AG04450 (cell line): ENCODE results near the gene NT5DC4. TPM values are rescaled to one million over a fixed set of nuclear protein-coding genes. Genes with fewer than 3 reads are reported as not detected.
A peak's percentile ranks its signal among the peaks of the same experiment; 100 is the strongest.

ENCODE experiments used
- CTCF ChIA-PET: fragments of 300-600, 350-600 bp; formaldehyde crosslinking; extraction: SDS; loops from one replicate; lab custom pipeline; 2022; ENCODE audit warnings: antibody characterized with exemption, inconsistent platforms; lab: Charles Lee
- POLR2A ChIA-PET: fragments of 350-600 bp; formaldehyde crosslinking; extraction: SDS; loops from one replicate; lab custom pipeline; 2021; ENCODE audit warnings: antibody characterized with exemption, inconsistent platforms; lab: Yijun Ruan, JAX
- DNase-seq: peaks from one replicate; pipeline ENCODE4 v3.0.0-alpha.2; 2011; ENCODE audit warnings: low read depth, low spot score
- H3K27ac ChIP-seq: one replicate; pipeline ENCODE4 v1.5.1; 2012; ENCODE audit warnings: low read depth, low read length, control low read depth
- H3K27me3 ChIP-seq: one replicate; pipeline ENCODE4 v1.6.0; 2012; ENCODE audit warnings: low read length; ENCODE audit not compliant: control insufficient read depth, insufficient read depth
- H3K4me3 ChIP-seq: 2 replicates; pipeline ENCODE4 v1.5.1; 2011; ENCODE audit warnings: mild to moderate bottlenecking, low read depth, low read length, control low read depth
- H3K9me3 ChIP-seq: 2 replicates; pipeline ENCODE4 v1.5.1; 2012; ENCODE audit warnings: low read length; ENCODE audit not compliant: control insufficient read depth, insufficient read depth
- polyA plus RNA-seq: library from polyadenylated mRNA; depleted of rRNA; stranded (reverse); fragments of >200 nt; gene quantifications from 2 replicates; pipeline ENCODE4 v1.2.3, GENCODE V29; 2011
- TF ChIP-seq, protein P1 (sequence below): IDR thresholded peaks from 2 replicates; pipeline ENCODE4 v1.5.1; 2011; ENCODE audit warnings: low read depth, low read length, control low read depth, inconsistent platforms

The NT5DC4 gene
- polyA plus RNA-seq, 1 experiment, result not detected

DNA sequence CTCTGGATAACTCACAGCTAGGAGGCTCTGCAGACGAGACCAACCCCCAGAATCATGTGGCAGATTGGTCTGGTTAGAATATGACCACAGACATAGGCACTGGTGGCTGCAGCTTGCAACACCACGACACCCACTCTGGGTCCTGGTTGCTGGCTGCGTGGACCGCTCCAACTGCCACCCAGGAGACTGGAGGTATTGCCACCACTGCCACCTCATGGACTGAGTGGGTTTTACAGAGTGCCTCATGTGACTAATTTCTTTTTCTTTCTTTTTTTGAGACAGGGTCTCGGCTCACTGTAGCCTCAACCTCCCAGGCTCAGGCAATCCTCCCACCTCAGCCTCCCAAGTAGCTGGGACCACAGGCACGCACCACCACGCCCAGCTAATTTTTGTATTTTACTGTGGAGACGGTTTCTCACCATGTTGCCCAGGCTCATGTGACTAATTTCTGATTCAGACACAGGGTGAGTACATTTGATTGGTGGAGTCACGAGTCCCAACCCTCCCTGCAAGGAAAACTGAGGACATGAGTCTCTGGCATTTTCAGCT is 29.9 kb upstream of the NT5DC4 start:
- Histone ChIP-seq H3K27ac (no peak overlapping the region), H3K27me3 (no peaks in the 10 kb centered on the region), H3K4me3 (no peak overlapping the region), H3K9me3 (no peaks in the 10 kb centered on the region)
- DNase-seq, result no peak
- ChIA-PET POLR2A (no interaction called here), CTCF (interaction anchor here (0.5 to 3.1 kb wide), 8 partner anchors 9 to 250 kb away, joined by 3 to 23 read pairs (median 4); partner anchors contain the start of gene CHCHD5)
- TF ChIP-seq, protein P1, sequence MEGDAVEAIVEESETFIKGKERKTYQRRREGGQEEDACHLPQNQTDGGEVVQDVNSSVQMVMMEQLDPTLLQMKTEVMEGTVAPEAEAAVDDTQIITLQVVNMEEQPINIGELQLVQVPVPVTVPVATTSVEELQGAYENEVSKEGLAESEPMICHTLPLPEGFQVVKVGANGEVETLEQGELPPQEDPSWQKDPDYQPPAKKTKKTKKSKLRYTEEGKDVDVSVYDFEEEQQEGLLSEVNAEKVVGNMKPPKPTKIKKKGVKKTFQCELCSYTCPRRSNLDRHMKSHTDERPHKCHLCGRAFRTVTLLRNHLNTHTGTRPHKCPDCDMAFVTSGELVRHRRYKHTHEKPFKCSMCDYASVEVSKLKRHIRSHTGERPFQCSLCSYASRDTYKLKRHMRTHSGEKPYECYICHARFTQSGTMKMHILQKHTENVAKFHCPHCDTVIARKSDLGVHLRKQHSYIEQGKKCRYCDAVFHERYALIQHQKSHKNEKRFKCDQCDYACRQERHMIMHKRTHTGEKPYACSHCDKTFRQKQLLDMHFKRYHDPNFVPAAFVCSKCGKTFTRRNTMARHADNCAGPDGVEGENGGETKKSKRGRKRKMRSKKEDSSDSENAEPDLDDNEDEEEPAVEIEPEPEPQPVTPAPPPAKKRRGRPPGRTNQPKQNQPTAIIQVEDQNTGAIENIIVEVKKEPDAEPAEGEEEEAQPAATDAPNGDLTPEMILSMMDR, result peak; percentile 50

DNA sequence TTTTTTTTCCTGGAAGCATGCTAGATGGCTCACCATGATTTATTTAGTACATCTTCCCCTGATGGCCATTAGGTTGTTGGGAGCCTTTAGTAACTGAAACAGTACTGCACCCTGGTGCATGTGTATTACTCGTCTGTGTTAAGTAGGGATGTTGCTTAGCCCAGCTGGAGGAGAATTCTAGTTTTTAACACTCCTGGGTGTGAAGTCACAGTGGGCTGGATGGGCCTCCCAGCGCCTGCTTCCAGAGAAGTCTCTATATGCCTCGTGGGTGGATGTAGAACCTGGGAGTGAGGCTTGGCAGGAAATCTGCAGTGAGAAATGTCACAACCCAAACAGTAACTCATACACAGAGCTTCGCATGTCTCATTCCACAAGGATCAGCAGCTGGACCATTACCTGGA is 28.9 kb upstream of the NT5DC4 start:
- Histone ChIP-seq H3K9me3 (no peaks in the 10 kb centered on the region), H3K27ac (peak overlapping the region; percentile 94), H3K4me3 (no peak overlapping the region), H3K27me3 (no peaks in the 10 kb centered on the region)
- DNase-seq, result no peak
- CTCF ChIA-PET, result interaction anchor here (0.9 to 3.1 kb wide), 7 partner anchors 8 to 250 kb away, joined by 3 to 23 read pairs (median 5); no protein-coding TSS in a partner anchor
- TF ChIP-seq, protein P1, result no peak
- POLR2A ChIA-PET, result interaction anchor here (0.9 to 1.0 kb wide), 2 partner anchors 22 to 65 kb away, joined by 3 to 5 read pairs; no protein-coding TSS in a partner anchor

DNA sequence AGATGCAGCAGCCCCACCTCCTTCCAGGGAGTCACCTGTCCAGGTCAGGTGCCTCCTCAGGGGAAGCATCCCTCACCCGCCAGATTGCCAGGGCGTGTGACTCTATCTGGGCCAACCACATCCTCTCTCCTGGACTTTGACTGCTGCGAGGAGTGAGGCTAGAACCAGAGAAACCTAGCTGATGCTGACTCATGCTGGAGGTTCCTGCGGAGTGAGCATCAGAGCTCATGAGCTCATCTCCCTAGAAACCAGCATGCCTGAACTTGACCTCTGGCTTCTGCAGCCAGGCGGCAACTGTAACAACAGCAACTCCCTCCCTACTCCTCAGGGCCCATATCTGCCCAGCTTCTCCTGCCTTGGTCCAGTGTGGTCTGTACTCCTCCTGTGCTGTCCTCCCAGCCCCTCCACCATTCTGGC is 28.3 kb upstream of the NT5DC4 start:
- DNase-seq, result peak; percentile 87
- no peaks in the 10 kb centered on the region for H3K27me3 ChIP-seq
- TF ChIP-seq, protein P1, result no peak
- peak overlapping the region; percentile 94 for H3K27ac ChIP-seq
- CTCF ChIA-PET, result interaction anchor here (0.8 to 3.1 kb wide), 8 partner anchors 9 to 249 kb away, joined by 3 to 23 read pairs (median 5); no protein-coding TSS in a partner anchor
- POLR2A ChIA-PET, result interaction anchor here (0.9 to 1.0 kb wide), 3 partner anchors 21 to 66 kb away, joined by 3 to 5 read pairs (median 4); partner anchors contain the start of gene SLC20A1
- no peaks in the 10 kb centered on the region for H3K9me3 ChIP-seq
- H3K4me3 ChIP-seq, result no peak overlapping the region

DNA sequence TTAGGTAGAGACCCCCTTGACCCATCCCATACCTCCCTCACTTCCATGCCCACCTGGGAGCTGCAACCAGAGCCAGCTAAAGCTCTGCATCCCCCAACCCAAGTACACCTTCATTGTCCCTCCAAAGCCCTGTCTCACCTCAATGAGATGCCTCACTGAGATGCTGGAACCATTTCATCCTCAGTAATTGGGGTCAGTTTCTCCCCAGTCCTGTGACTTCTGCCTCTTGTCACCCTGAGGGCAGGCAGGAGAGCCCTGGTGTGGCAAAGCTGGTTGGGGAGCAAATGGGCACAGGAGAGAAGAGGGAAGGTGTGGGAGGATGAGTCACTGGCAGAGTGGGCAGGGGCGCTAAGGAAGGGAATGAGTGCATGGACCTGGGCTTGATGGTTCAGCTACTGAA is 27.9 kb upstream of the NT5DC4 start:
- Histone ChIP-seq H3K4me3 (no peak overlapping the region), H3K9me3 (no peaks in the 10 kb centered on the region), H3K27ac (peak overlapping the region; percentile 94), H3K27me3 (no peaks in the 10 kb centered on the region)
- no peak for DNase-seq
- POLR2A ChIA-PET, result interaction anchor here (0.9 to 1.0 kb wide), 3 partner anchors 21 to 66 kb away, joined by 3 to 5 read pairs (median 4); partner anchors contain the start of gene SLC20A1
- TF ChIP-seq, protein P1, result no peak
- CTCF ChIA-PET, result interaction anchor here (0.8 to 3.1 kb wide), 8 partner anchors 9 to 249 kb away, joined by 3 to 23 read pairs (median 5); no protein-coding TSS in a partner anchor

DNA sequence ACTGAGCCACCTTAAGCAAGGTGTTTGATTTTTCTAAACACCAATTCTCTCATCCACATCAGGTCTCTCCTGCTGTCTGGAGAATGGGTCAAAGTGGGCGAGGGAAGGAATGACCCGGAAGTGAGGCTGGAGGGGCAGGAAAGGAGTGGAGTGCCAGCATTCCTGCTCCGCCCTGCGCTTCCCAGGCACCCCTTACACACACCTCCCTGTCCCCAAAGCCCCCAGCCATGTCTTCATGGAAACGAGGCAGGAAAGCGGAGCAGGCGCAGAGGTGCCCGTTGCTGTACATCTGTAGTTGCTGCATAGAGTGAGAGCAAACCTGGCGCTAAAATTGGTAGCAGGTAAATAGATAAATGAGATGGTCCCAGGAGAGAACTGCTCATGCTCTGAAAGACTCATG is 27.2 kb upstream of the NT5DC4 start:
- no peak overlapping the region for H3K4me3 ChIP-seq
- CTCF ChIA-PET, result interaction anchor here (0.6 kb wide), 1 partner anchor 59 kb away, joined by 3 read pairs; no protein-coding TSS in a partner anchor
- no peak overlapping the region for H3K27ac ChIP-seq
- H3K27me3 ChIP-seq, result no peaks in the 10 kb centered on the region
- H3K9me3 ChIP-seq, result no peaks in the 10 kb centered on the region
- TF ChIP-seq, protein P1, result no peak
- POLR2A ChIA-PET, result no interaction called here
- DNase-seq, result no peak
